Thyroid gland (tissue), 4 donors: ENCODE results near the gene INO80. TPM values are rescaled to one million over a fixed set of nuclear protein-coding genes. Genes with fewer than 3 reads are reported as not detected.

Experiments
- DNase-seq, 2 donors: peaks; one replicate each; pipeline ENCODE4 v3.0.0-alpha.2; 2019
- H3K27ac ChIP-seq, 3 donors: fragments of 200-600 bp; sonication (generic); 1 replicate in 2 of 3; 2 replicates in 1 of 3; pipeline ENCODE4 v1.5.1; 2016 to 2019; ENCODE audit warnings: mild to moderate bottlenecking in 1 of 3, moderate library complexity in 1 of 3
- H3K27me3 ChIP-seq: fragments of 200-600 bp; sonication (generic); one replicate; pipeline ENCODE4 v1.5.1; 2019
- H3K36me3 ChIP-seq, 2 donors: fragments of 200-600 bp; sonication (generic); one replicate each; pipeline ENCODE4 v1.5.1; 2016 to 2019
- H3K4me1 ChIP-seq, 2 donors: fragments of 200-600 bp; sonication (generic); one replicate each; pipeline ENCODE4 v1.5.1; 2017 to 2019
- H3K4me3 ChIP-seq, 3 donors: fragments of 200-600 bp; sonication (generic); replicated peaks in 1 of 3; 1 replicate in 2 of 3; 2 replicates in 1 of 3; pipeline ENCODE4 v1.5.1; 2016; ENCODE audit warnings: mild to moderate bottlenecking in 1 of 3
- H3K9me3 ChIP-seq: fragments of 200-600 bp; sonication (generic); one replicate; pipeline ENCODE4 v1.5.1; 2017
- CTCF ChIP-seq, 6 experiments: fragments of 200-600 bp in 3 of 6; fragments of 450-650 bp in 3 of 6; sonication (generic) in 3 of 6; IDR thresholded peaks; one replicate each; pipeline ENCODE4 v1.5.1; 2016 to 2019; ENCODE audit warnings: antibody characterized with exemption in 6 of 6, mild to moderate bottlenecking in 2 of 6, inconsistent platforms in 1 of 6, moderate library complexity in 1 of 6
- POLR2A ChIP-seq, 2 donors: fragments of 450-650 bp; IDR thresholded peaks; one replicate each; pipeline ENCODE4 v1.6.1; 2017; ENCODE audit warnings: antibody characterized with exemption in 2 of 2, mild to moderate bottlenecking in 2 of 2, moderate library complexity in 1 of 2
- WGBS, 2 donors: methylation state at CpG; one replicate each; pipeline ENCODE4 v1.1.5; 2017; 5-methylcytosine and 5-hydroxymethylcytosine counted together
- intact Hi-C: fragments of 100-400 bp; cut with DNase I; formaldehyde crosslinking; loops from one replicate; pipeline ENCODE4 v1.15.1; 2023
- total RNA-seq, 4 donors: library from RNA; depleted of rRNA; stranded (reverse); fragments of >200 nt; gene quantifications; one replicate each; pipeline ENCODE4 v1.2.3, GENCODE V29; 2016

The INO80 gene
- total RNA-seq, 4 donors from 2014 or later, result 23.2 to 42.6 (median 36.4) TPM

GRCh38 chr15:40949756-40950207 lies 166.3 kb downstream of the INO80 start:
- TF ChIP-seq POLR2A (IDR thresholded peaks at IDR 0.05) (no peak), CTCF (IDR thresholded peaks at IDR 0.05) (no peak)
- 63% methylated on average over 7 of the region's 7 CpGs for WGBS, 2 donors
- H3K27me3 ChIP-seq, result no peaks in the 10 kb centered on the region
- no peaks in the 10 kb centered on the region for H3K9me3 ChIP-seq
- no peaks in the 10 kb centered on the region for H3K36me3 ChIP-seq
- intact Hi-C loops, result loop anchor here (10.0 kb wide), 1 partner anchor 65 kb away; no protein-coding TSS in a partner anchor
- no peak overlapping the region for H3K27ac ChIP-seq
- no peak for DNase-seq
- no peak overlapping the region for H3K4me3 ChIP-seq
- H3K4me1 ChIP-seq, result peaks cover 6 to 17% of the 10 kb centered on the region in 2 donors

GRCh38 chr15:40948706-40949473 lies 167.2 kb downstream of the INO80 start:
- no peak for DNase-seq
- intact Hi-C loops, result loop anchor here (10.0 kb wide), 1 partner anchor 66 kb away; no protein-coding TSS in a partner anchor
- Histone ChIP-seq H3K9me3 (no peaks in the 10 kb centered on the region), H3K27ac (no peak overlapping the region), H3K4me1 (peaks cover 4 to 12% of the 10 kb centered on the region in 2 donors), H3K27me3 (no peaks in the 10 kb centered on the region), H3K36me3 (no peaks in the 10 kb centered on the region), H3K4me3 (no peak overlapping the region)
- 79 to 81% methylated on average over 21 of the region's 21 CpGs for WGBS, 2 donors
- TF ChIP-seq CTCF (IDR thresholded peaks at IDR 0.05), result no peak
- TF ChIP-seq POLR2A (IDR thresholded peaks at IDR 0.05), result no peak

GRCh38 chr15:40944510-40945296 lies 171.4 kb downstream of the INO80 start:
- peaks cover 15 to 27% of the 10 kb centered on the region in 2 donors for H3K4me1 ChIP-seq
- WGBS, 2 donors, result 87 to 94% methylated on average over 10 to 11 of the region's 11 CpGs
- no peaks in the 10 kb centered on the region for H3K36me3 ChIP-seq
- no peak for TF ChIP-seq POLR2A (IDR thresholded peaks at IDR 0.05)
- no peak for TF ChIP-seq CTCF (IDR thresholded peaks at IDR 0.05)
- no peak overlapping the region for H3K27ac ChIP-seq
- H3K27me3 ChIP-seq, result no peaks in the 10 kb centered on the region
- H3K9me3 ChIP-seq, result no peaks in the 10 kb centered on the region
- intact Hi-C loops, result loop anchor here (5.0 to 10.0 kb wide), 2 partner anchors 37 to 70 kb away; no protein-coding TSS in a partner anchor
- H3K4me3 ChIP-seq, result no peak overlapping the region
- no peak for DNase-seq

- intact Hi-C loops, result loop anchor here (5.0 to 10.0 kb wide), 2 partner anchors 37 to 71 kb away; no protein-coding TSS in a partner anchor
- peaks cover 15 to 30% of the 10 kb centered on the region in 2 donors for H3K4me1 ChIP-seq
- WGBS, 2 donors, result 96 to 97% methylated on average over 7 to 8 of the region's 9 CpGs
- no peaks in the 10 kb centered on the region for H3K9me3 ChIP-seq
- DNase-seq, result no peak
- H3K27ac ChIP-seq, result no peak overlapping the region
- TF ChIP-seq POLR2A (IDR thresholded peaks at IDR 0.05) (no peak), CTCF (IDR thresholded peaks at IDR 0.05) (no peak)
- no peaks in the 10 kb centered on the region for H3K27me3 ChIP-seq
- H3K4me3 ChIP-seq, result no peak overlapping the region
- no peaks in the 10 kb centered on the region for H3K36me3 ChIP-seq
Measured at GRCh38 chr15:40943764-40944365, 172.2 kb downstream of the INO80 start.
